GM12878 (cell line): ENCODE data around the gene LRRC23. TPM values are rescaled to one million over a fixed set of nuclear protein-coding genes. Genes with fewer than 3 reads are reported as not detected.

Experiments
- ATAC-seq: fragments of 200-7000 bp; cut with Tn5 transposase; 3 replicates; pipeline ENCODE4 v1.9.1; 2020; ENCODE audit warnings: mild to moderate bottlenecking, moderate library complexity
- BruUV-seq: library from RNA; stranded (reverse); fragments of 400-500 nt; replicated peaks from 2 replicates; lab custom pipeline; 2021; lab: Mats Ljungman, UMichigan
- CTCF ChIA-PET: fragments of 300-600 bp; sonication (Branson Sonifier 250); formaldehyde crosslinking; extraction: SDS; loops from one replicate; lab custom pipeline; 2021; ENCODE audit warnings: inconsistent platforms; lab: Yijun Ruan, JAX
- POLR2A ChIA-PET: fragments of 350-600 bp; formaldehyde crosslinking; extraction: SDS; loops from one replicate; lab custom pipeline; 2021; ENCODE audit warnings: inconsistent platforms; lab: Charles Lee
- RAD21 ChIA-PET: fragments of 300-600 bp; sonication (Branson Sonifier 250); formaldehyde crosslinking; loops from one replicate; lab custom pipeline; 2023; ENCODE audit warnings: antibody characterized with exemption; ENCODE audit not compliant: unreplicated experiment; lab: Charles Lee
- SMC1A ChIA-PET: fragments of 300-600 bp; sonication (Branson Sonifier 250); formaldehyde crosslinking; loops from one replicate; lab custom pipeline; 2023; ENCODE audit not compliant: unreplicated experiment, uncharacterized antibody; lab: Charles Lee
- DNase-seq: peaks from one replicate; pipeline ENCODE4 v3.0.0-alpha.2; 2011; ENCODE audit warnings: low read depth, low spot score
- FAIRE-seq: peaks from 3 replicates; lab custom pipeline; 2011; peaks lifted over from hg19 to GRCh38; lab: Jason Lieb, UNC
- H2AFZ ChIP-seq: 2 replicates; pipeline ENCODE4 v1.6.0; 2011; ENCODE audit warnings: low read depth, low read length, control low read depth; ENCODE audit not compliant: control insufficient read depth
- H3K27ac ChIP-seq: 2 replicates; pipeline ENCODE4 v1.5.1; 2011; ENCODE audit warnings: control low read depth; ENCODE audit not compliant: control insufficient read depth, insufficient read depth
- H3K27me3 ChIP-seq, 2 experiments: replicated peaks in 1 of 2; 2 replicates each; pipeline versions ENCODE4 v1.6.0 to v1.6.1; 2011; ENCODE audit warnings: low read length in 1 of 2; ENCODE audit not compliant: control insufficient read depth in 2 of 2, insufficient read depth in 2 of 2
- H3K36me3 ChIP-seq, 2 experiments: 2 replicates each; pipeline ENCODE4 v1.5.1; 2011; ENCODE audit warnings: low read length in 1 of 2; ENCODE audit not compliant: control insufficient read depth in 2 of 2, insufficient read depth in 2 of 2
- H3K4me1 ChIP-seq: 2 replicates; pipeline ENCODE4 v1.6.1; 2011; ENCODE audit warnings: mild to moderate bottlenecking, low read length, moderate library complexity, mixed read lengths; ENCODE audit not compliant: control insufficient read depth, insufficient read depth
- H3K4me2 ChIP-seq: 2 replicates; pipeline ENCODE4 v1.6.0; 2011; ENCODE audit warnings: control low read depth; ENCODE audit not compliant: control insufficient read depth, insufficient read depth
- H3K4me3 ChIP-seq: fragments of 200-600 bp; sonication (generic); 2 replicates; pipeline ENCODE4 v1.5.1; 2016
- H3K79me2 ChIP-seq: 2 replicates; pipeline ENCODE4 v1.6.0; 2011; ENCODE audit warnings: low read length; ENCODE audit not compliant: control insufficient read depth, insufficient read depth
- H3K9ac ChIP-seq: 2 replicates; pipeline ENCODE4 v1.8.0; 2011; ENCODE audit warnings: low read length, control low read depth, mixed read lengths; ENCODE audit not compliant: control insufficient read depth, insufficient read depth
- H3K9me3 ChIP-seq: replicated peaks from 3 replicates; pipeline ENCODE4 v1.5.1; 2011; ENCODE audit warnings: mild to moderate bottlenecking, low read length; ENCODE audit not compliant: control insufficient read depth, insufficient read depth
- H4K20me1 ChIP-seq: 2 replicates; pipeline ENCODE4 v1.6.0; 2011; ENCODE audit not compliant: control insufficient read depth, insufficient read depth
- ATF7 ChIP-seq: fragments of 450-650 bp; IDR thresholded peaks from 2 replicates; pipeline ENCODE4 v1.6.1; 2016; ENCODE audit warnings: low read depth, mild to moderate bottlenecking
- KAT2A ChIP-seq: conservative IDR thresholded peaks from 2 replicates; pipeline ENCODE4 v1.6.1; 2011; ENCODE audit warnings: low read depth, low read length; ENCODE audit not compliant: control insufficient read depth
- RUNX3 ChIP-seq: IDR thresholded peaks from 2 replicates; pipeline ENCODE4 v1.6.1; 2012; ENCODE audit warnings: low read length, inconsistent platforms
- ZNF207 ChIP-seq: fragments of 450-650 bp; IDR thresholded peaks from 2 replicates; pipeline ENCODE4 v1.6.1; 2014; ENCODE audit warnings: antibody characterized with exemption, mild to moderate bottlenecking, borderline replicate concordance
- ZNF274 ChIP-seq: IDR thresholded peaks from one replicate; pipeline ENCODE4 v1.8.0; 2011; ENCODE audit not compliant: insufficient read length, insufficient read depth
- ZSCAN29 ChIP-seq: fragments of 450-650 bp; IDR thresholded peaks from 2 replicates; pipeline ENCODE4 v1.6.1; 2017; ENCODE audit warnings: mild to moderate bottlenecking, moderate library complexity
- WGBS: methylation state at CpG from one replicate; pipeline ENCODE4 v1.1.6; 2016; ENCODE audit warnings: low lambda C conversion rate; ENCODE audit not compliant: insufficient replicate concordance, insufficient coverage; ENCODE audit errors: missing lambda C conversion rate; 5-methylcytosine and 5-hydroxymethylcytosine counted together
- in situ Hi-C: fragments of 300-500 bp; cut with MboI; formaldehyde crosslinking; loops from 9 replicates; pipeline ENCODE4 v1.14.3; 2018; ENCODE audit warnings: mixed read lengths
- intact Hi-C: fragments of 100-400 bp; cut with micrococcal nuclease; formaldehyde crosslinking; loops from one replicate; pipeline ENCODE4 v1.14.2; 2022; ENCODE audit not compliant: unreplicated experiment
- polyA plus RNA-seq, 11 experiments: library from polyadenylated mRNA; depleted of rRNA in 4 of 11; unstranded in 6 of 11; stranded (reverse) in 5 of 11; fragments of >200 nt; fragmentation: Nextera tagmentation in 4 of 11; fragmentation: Illumina TruSeq in 1 of 11; extraction: Ambion mirVana in 4 of 11; extraction: Trizol in 1 of 11; gene quantifications; 1 replicate in 1 of 11; 2 replicates in 10 of 11; pipeline versions ENCODE4 v1.2.1 to v1.2.3, GENCODE V29; 2011 to 2016; ENCODE audit warnings: inconsistent platforms in 2 of 11, missing spikeins in 2 of 11, low read depth in 1 of 11
- total RNA-seq, 4 experiments: library from RNA; depleted of rRNA in 3 of 4; stranded (reverse); fragments of >200 nt in 3 of 4; fragmentation: Illumina TruSeq in 1 of 4; extraction: Trizol in 1 of 4; gene quantifications; 2 replicates each; pipeline versions ENCODE4 v1.2.1 to v1.2.3, GENCODE V29; 2013 to 2021
- TF ChIP-seq, protein P1 (sequence below): IDR thresholded peaks from 2 replicates; pipeline ENCODE4 v1.6.1; 2011; ENCODE audit warnings: low read depth, low read length, improper control_type of control experiment, borderline replicate concordance

LRRC23 gene
- total and polyA plus RNA-seq, 10 of the 15 experiments (the other 5 are each of a cell fraction or from before 2014, with no cell fraction given), result 1.4 to 6.9 (median 3.4) TPM

DNA sequence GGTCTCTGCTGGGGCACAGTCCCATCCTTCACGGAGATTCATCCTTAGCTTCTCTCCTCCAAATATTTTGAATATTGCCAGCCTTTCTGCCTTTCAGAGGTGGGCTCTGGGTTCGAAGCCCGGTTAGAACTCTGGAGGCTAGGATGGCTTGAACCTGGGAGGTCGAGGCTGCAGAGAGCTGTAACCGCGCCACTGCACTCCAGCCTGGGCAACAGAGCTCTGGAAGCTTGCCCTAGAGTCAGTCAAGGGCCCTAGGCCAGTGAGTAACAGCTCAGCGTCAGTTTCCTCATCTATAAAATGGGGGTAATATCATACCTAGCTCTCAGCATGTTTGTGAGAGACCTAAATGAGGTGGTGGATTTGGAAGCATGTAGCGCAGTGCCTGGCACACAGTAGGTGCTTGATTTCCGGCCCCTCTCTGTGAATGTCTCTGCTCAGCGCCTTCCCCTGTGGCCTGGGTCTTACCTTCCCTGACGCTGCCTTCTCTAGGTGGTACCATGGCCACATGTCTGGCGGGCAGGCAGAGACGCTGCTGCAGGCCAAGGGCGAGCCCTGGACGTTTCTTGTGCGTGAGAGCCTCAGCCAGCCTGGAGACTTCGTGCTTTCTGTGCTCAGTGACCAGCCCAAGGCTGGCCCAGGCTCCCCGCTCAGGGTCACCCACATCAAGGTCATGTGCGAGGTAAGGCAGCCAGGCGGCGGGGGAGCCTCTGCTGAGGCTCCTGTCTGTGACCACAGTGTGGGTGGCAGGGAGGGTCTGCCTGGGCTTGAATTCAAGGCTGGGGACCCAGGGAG, 49.9 kb downstream of the LRRC23 start (continued):
- TF ChIP-seq KAT2A, result no peak

DNA sequence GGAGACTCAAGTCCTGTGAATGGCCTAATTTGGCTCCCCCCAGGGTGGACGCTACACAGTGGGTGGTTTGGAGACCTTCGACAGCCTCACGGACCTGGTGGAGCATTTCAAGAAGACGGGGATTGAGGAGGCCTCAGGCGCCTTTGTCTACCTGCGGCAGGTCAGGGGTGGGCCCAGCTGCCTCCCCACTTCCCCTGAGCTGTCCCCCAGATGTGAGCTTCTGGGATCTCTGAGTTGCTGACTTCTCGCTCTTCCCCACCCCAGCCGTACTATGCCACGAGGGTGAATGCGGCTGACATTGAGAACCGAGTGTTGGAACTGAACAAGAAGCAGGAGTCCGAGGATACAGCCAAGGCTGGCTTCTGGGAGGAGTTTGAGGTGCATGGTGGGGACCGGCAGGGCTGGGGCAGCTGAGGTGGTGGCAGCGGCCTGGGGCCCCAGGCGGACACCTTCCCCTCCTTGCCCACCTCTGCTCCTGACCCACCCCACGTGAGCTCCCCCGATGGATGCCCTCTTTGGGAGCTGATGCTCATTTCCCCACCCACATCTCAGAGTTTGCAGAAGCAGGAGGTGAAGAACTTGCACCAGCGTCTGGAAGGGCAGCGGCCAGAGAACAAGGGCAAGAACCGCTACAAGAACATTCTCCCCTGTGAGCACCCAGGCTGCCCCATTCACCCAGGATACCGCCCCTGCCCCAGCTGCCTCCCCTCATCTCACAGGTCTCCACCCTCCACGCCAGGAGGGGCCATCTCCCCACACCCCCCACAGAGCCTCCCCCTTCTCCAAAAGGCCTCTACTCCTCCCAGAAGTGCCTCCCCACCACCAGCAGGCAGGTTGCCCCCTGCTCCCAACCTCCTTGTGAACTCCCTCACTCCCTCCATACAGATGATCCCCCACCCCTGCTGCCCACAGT, 50.7 kb downstream of the LRRC23 start:
- peaks cover 8 to 39% of the 10 kb centered on the region in 2 experiments for H3K36me3 ChIP-seq

More for the DNA sequence above, 50.7 kb downstream of the LRRC23 start:
- intact Hi-C loops (no loop called here), in situ Hi-C loops (loop anchor here (25.0 kb wide), 1 partner anchor 1682 kb away; no protein-coding TSS in a partner anchor)
- Histone ChIP-seq H3K4me3 (peak overlapping the region; percentile 95; the same call in 1 of the 2 replicates), H2AFZ (no peak overlapping the region), H4K20me1 (no peaks in the 10 kb centered on the region), H3K9me3 (no peaks in the 10 kb centered on the region), H3K27me3 (no peaks in the 10 kb centered on the region), H3K4me1 (peaks cover 74% of the 10 kb centered on the region), H3K79me2 (peaks cover 99% of the 10 kb centered on the region), H3K9ac (peak overlapping the region; percentile 99), H3K4me2 (peak overlapping the region; percentile 99), H3K27ac (peak overlapping the region; percentile 99)
- ATAC-seq (no peak), FAIRE-seq (no peak), DNase-seq (no peak)
- no TSS peak for BruUV-seq
- RAD21 ChIA-PET, result interaction anchor here (1.9 to 13.5 kb wide), 3 partner anchors 9 to 153 kb away, joined by 6 to 426 read pairs (median 12); partner anchors contain the start of genes C12orf57, C1RL and RNU7-1
- no peak for TF ChIP-seq RUNX3
- no peak for TF ChIP-seq ATF7
- no peak for TF ChIP-seq ZNF274
- TF ChIP-seq, protein P1, sequence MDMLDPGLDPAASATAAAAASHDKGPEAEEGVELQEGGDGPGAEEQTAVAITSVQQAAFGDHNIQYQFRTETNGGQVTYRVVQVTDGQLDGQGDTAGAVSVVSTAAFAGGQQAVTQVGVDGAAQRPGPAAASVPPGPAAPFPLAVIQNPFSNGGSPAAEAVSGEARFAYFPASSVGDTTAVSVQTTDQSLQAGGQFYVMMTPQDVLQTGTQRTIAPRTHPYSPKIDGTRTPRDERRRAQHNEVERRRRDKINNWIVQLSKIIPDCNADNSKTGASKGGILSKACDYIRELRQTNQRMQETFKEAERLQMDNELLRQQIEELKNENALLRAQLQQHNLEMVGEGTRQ, result no peak
- TF ChIP-seq ZSCAN29, result 0 out of 2 replicates have a peak, but pooled peaks have one; percentile 13
- TF ChIP-seq ZNF207, result no peak
- POLR2A ChIA-PET, result interaction anchor here (1.2 to 13.5 kb wide), 3 partner anchors 10 to 30 kb away, joined by 4 to 524 read pairs (median 7); partner anchors contain the start of genes C12orf57, PTPN6 and RNU7-1
- WGBS, result 52% methylated on average over 21 of the region's 22 CpGs
- CTCF ChIA-PET, result interaction anchor here (1.2 to 13.2 kb wide), 4 partner anchors 8 to 157 kb away, joined by 3 to 645 read pairs (median 4); partner anchors contain the start of genes C12orf57, PTPN6 and RNU7-1
- SMC1A ChIA-PET, result interaction anchor here (0.9 to 13.2 kb wide), 3 partner anchors 8 to 30 kb away, joined by 3 to 395 read pairs (median 7); partner anchors contain the start of genes C12orf57, PTPN6 and RNU7-1
